ENCODE data around the gene PRSS38.

GRCh38 chr1:227768125-227768439 is 47.4 kb upstream of the PRSS38 start:
- TF ChIP-seq RAD21 (IDR thresholded peaks at IDR 0.05; ENCODE audit: insufficient read depth, low read depth, low read length), result no peak
- TF ChIP-seq CUX1 (IDR thresholded peaks at IDR 0.05; ENCODE audit: insufficient replicate concordance, low read depth, low read length), result no peak
- no peak for TF ChIP-seq CTCF (IDR thresholded peaks at IDR 0.05 in 2 of 3, conservative IDR thresholded peaks at IDR 0.05 in 1 of 3; ENCODE audit: control insufficient read depth in 2 of 3, extremely low read depth in 1 of 3, insufficient read depth in 1 of 3, low read depth in 3 of 3, low read length in 3 of 3)
- no peak for TF ChIP-seq NBN (IDR thresholded peaks at IDR 0.05)
- no peak for TF ChIP-seq POLR2AphosphoS5 (IDR thresholded peaks at IDR 0.05; ENCODE audit: low read length)
- no peak for TF ChIP-seq POLR2A (IDR thresholded peaks at IDR 0.05; ENCODE audit: low read depth, low read length)
- no peak for TF ChIP-seq MTA2 (IDR thresholded peaks at IDR 0.05; ENCODE audit: low read depth)
- no peak for TF ChIP-seq ZZZ3 (IDR thresholded peaks at IDR 0.05; ENCODE audit: control insufficient read depth, insufficient read length, low read depth)

Measured in GM12878 (cell line).